HepG2 (cell line): ENCODE results near the gene COL26A1. TPM values are rescaled to one million over a fixed set of nuclear protein-coding genes. Genes with fewer than 3 reads are reported as not detected.

Source experiments
- ATAC-seq: fragments of 200-7000 bp; cut with Tn5 transposase; 3 replicates; pipeline ENCODE4 v1.9.1; 2020; ENCODE audit warnings: mild to moderate bottlenecking, moderate library complexity
- BruUV-seq: library from RNA; stranded (reverse); fragments of 400-500 nt; replicated peaks from 2 replicates; lab custom pipeline; 2021; lab: Mats Ljungman, UMichigan
- CTCF ChIA-PET: fragments of 300-600 bp; formaldehyde crosslinking; extraction: SDS; loops from one replicate; lab custom pipeline; 2021; ENCODE audit warnings: low total read pairs, inconsistent platforms, low intra/inter-chr PET ratio; lab: Yijun Ruan, JAX
- POLR2A ChIA-PET: fragments of 350-600 bp; sonication (Branson Sonifier 250); formaldehyde crosslinking; loops from one replicate; lab custom pipeline; 2020; ENCODE audit warnings: antibody characterized with exemption, inconsistent platforms; lab: Yijun Ruan, JAX
- DNase-seq: peaks from one replicate; pipeline ENCODE4 v3.0.0-alpha.2; 2015; ENCODE audit warnings: low spot score
- FAIRE-seq: peaks from 3 replicates; lab custom pipeline; 2011; peaks lifted over from hg19 to GRCh38; lab: Jason Lieb, UNC
- H2AFZ ChIP-seq: one replicate; pipeline ENCODE4 v1.6.1; 2011; ENCODE audit warnings: low read length, inconsistent platforms
- H3K27ac ChIP-seq: fragments of 300-600 bp; 3 replicates; pipeline ENCODE4 v1.8.0; 2011; ENCODE audit warnings: mixed run types, mild to moderate bottlenecking, mixed read lengths, low read length, inconsistent platforms; ENCODE audit not compliant: insufficient read depth; ENCODE audit errors: extremely low read length
- H3K27me3 ChIP-seq, 2 experiments: fragments of 200-600 bp in 1 of 2; 2 replicates in 1 of 2; 3 replicates in 1 of 2; pipeline versions ENCODE4 v1.6.0 to v1.8.0; 2011; ENCODE audit warnings: low read length in 2 of 2, mild to moderate bottlenecking in 2 of 2, moderate library complexity in 2 of 2, inconsistent platforms in 1 of 2; ENCODE audit not compliant: insufficient read depth in 2 of 2, control insufficient read depth in 1 of 2
- H3K36me3 ChIP-seq, 2 experiments: fragments of 200-600 bp in 1 of 2; replicated peaks in 1 of 2; 2 replicates in 1 of 2; 3 replicates in 1 of 2; pipeline versions ENCODE4 v1.5.1 to v1.8.0; 2011; ENCODE audit warnings: low read length in 2 of 2, inconsistent platforms in 1 of 2; ENCODE audit not compliant: insufficient read depth in 2 of 2, control insufficient read depth in 1 of 2
- H3K4me1 ChIP-seq: 2 replicates; pipeline ENCODE4 v1.5.1; 2012; ENCODE audit warnings: low read length, inconsistent platforms; ENCODE audit not compliant: insufficient read depth
- H3K4me2 ChIP-seq: 2 replicates; pipeline ENCODE4 v1.6.0; 2011; ENCODE audit warnings: low read depth, low read length, inconsistent platforms
- H3K4me3 ChIP-seq, 3 experiments: fragments of 200-600 bp in 1 of 3; sonication (generic), shearing (Covaris generic) in 1 of 3; replicated peaks in 1 of 3; 2 replicates each; pipeline ENCODE4 v1.5.1; 2011 to 2016; ENCODE audit warnings: low read length in 3 of 3, inconsistent platforms in 2 of 3, low read depth in 2 of 3, mild to moderate bottlenecking in 2 of 3, control low read depth in 1 of 3, mixed read lengths in 1 of 3; ENCODE audit not compliant: insufficient read depth in 1 of 3
- H3K79me2 ChIP-seq: one replicate; pipeline ENCODE4 v1.6.1; 2011; ENCODE audit warnings: low read length, inconsistent platforms; ENCODE audit not compliant: insufficient read depth
- H3K9ac ChIP-seq: 2 replicates; pipeline ENCODE4 v1.6.0; 2011; ENCODE audit warnings: mild to moderate bottlenecking, low read depth, low read length, inconsistent platforms; ENCODE audit not compliant: insufficient read depth
- H3K9me3 ChIP-seq: 2 replicates; pipeline ENCODE4 v1.5.1; 2012; ENCODE audit warnings: mild to moderate bottlenecking, low read length
- H4K20me1 ChIP-seq: 2 replicates; pipeline ENCODE4 v1.6.0; 2011; ENCODE audit warnings: inconsistent platforms, mild to moderate bottlenecking, low read length, moderate library complexity; ENCODE audit not compliant: insufficient read depth
- ELF4 ChIP-seq: sonication (generic); formaldehyde crosslinking; IDR thresholded peaks from 2 replicates; pipeline ENCODE4 v1.5.0; 2020; ENCODE audit warnings: missing genetic modification reagents, mild to moderate bottlenecking, moderate library complexity, borderline replicate concordance
- GATA4 ChIP-seq: sonication (generic); IDR thresholded peaks from 2 replicates; pipeline ENCODE4 v1.6.1; 2016; ENCODE audit warnings: antibody characterized with exemption, low read depth, borderline replicate concordance
- MTA1 ChIP-seq: sonication (generic); formaldehyde crosslinking; IDR thresholded peaks from 2 replicates; pipeline ENCODE4 v1.4.0; 2020; ENCODE audit warnings: missing genetic modification reagents, mild to moderate bottlenecking, borderline replicate concordance
- NBN ChIP-seq: fragments of 450-650 bp; conservative IDR thresholded peaks from 2 replicates; pipeline ENCODE4 v1.6.1; 2017
- NCOR1 ChIP-seq: fragments of 200-600 bp; sonication (generic); IDR thresholded peaks from 2 replicates; pipeline ENCODE4 v1.7.0; 2017; ENCODE audit warnings: antibody characterized with exemption, low read length, borderline replicate concordance
- NFRKB ChIP-seq: fragments of 450-650 bp; IDR thresholded peaks from 2 replicates; pipeline ENCODE4 v1.6.1; 2017
- PITX1 ChIP-seq: sonication (generic); formaldehyde crosslinking; IDR thresholded peaks from 2 replicates; pipeline ENCODE4 v1.5.1; 2020; ENCODE audit warnings: mild to moderate bottlenecking, missing genetic modification reagents
- RFX5 ChIP-seq: IDR thresholded peaks from 2 replicates; pipeline ENCODE4 v1.6.1; 2011; ENCODE audit warnings: low read depth, low read length, improper control_type of control experiment
- SRSF1 ChIP-seq: fragments of 200-400 bp; formaldehyde crosslinking; optimal IDR thresholded peaks from 2 replicates; pipeline ENCODE3; 2017; ENCODE audit warnings: mild to moderate bottlenecking, low read depth, low read length, moderate library complexity
- SSRP1 ChIP-seq: IDR thresholded peaks from 2 replicates; pipeline ENCODE4 v1.6.1; 2016; ENCODE audit warnings: control low read depth
- TBL1XR1 ChIP-seq: fragments of 150-350 bp; IDR thresholded peaks from 2 replicates; pipeline ENCODE4 v1.6.1; 2014; ENCODE audit warnings: borderline replicate concordance, low read length; ENCODE audit not compliant: partially characterized antibody
- ZFP36 ChIP-seq: fragments of 150-350 bp; IDR thresholded peaks from 2 replicates; pipeline ENCODE4 v1.6.1; 2018; ENCODE audit warnings: borderline replicate concordance, low read length, low read depth; ENCODE audit not compliant: partially characterized antibody
- ZNF317 ChIP-seq: sonication (generic); formaldehyde crosslinking; IDR thresholded peaks from 2 replicates; pipeline ENCODE4 v1.5.0; 2020; ENCODE audit warnings: mild to moderate bottlenecking, missing genetic modification reagents
- ZNF546 ChIP-seq: sonication (generic); formaldehyde crosslinking; conservative IDR thresholded peaks from 2 replicates; pipeline ENCODE4 v1.8.1; 2023; ENCODE audit warnings: mild to moderate bottlenecking, missing genetic modification reagents
- ZNF556 ChIP-seq: sonication (generic); formaldehyde crosslinking; IDR thresholded peaks from 2 replicates; pipeline ENCODE4 v1.4.0; 2020; ENCODE audit warnings: mild to moderate bottlenecking, missing genetic modification reagents, borderline replicate concordance
- ZNF672 ChIP-seq: sonication (generic); formaldehyde crosslinking; IDR thresholded peaks from 2 replicates; pipeline ENCODE4 v1.8.1; 2022; ENCODE audit warnings: missing genetic modification reagents
- ZNF7 ChIP-seq: IDR thresholded peaks from 2 replicates; pipeline ENCODE4 v1.6.1; 2016; ENCODE audit warnings: missing biosample characterization, missing genetic modification reagents
- ZNF777 ChIP-seq: sonication (generic); formaldehyde crosslinking; IDR thresholded peaks from 2 replicates; pipeline ENCODE4 v1.4.0; 2020; ENCODE audit warnings: missing genetic modification reagents
- ZNF883 ChIP-seq: sonication (generic); formaldehyde crosslinking; IDR thresholded peaks from 2 replicates; pipeline ENCODE4 v1.5.1; 2020; ENCODE audit warnings: mild to moderate bottlenecking, missing genetic modification reagents; ENCODE audit errors: not compliant biosample characterization
- WGBS: methylation state at CpG from one replicate; pipeline ENCODE4 v1.1.6; 2017; ENCODE audit warnings: low lambda C conversion rate; 5-methylcytosine and 5-hydroxymethylcytosine counted together
- in situ Hi-C: cut with HindIII; loops from 2 replicates; pipeline ENCODE4 v1.10.0; 2017; ENCODE audit warnings: low pct_unique_long_range_greater_than_20kb; ENCODE audit not compliant: extremely low pct_ligation_motif_present
- intact Hi-C: fragments of 100-400 bp; cut with micrococcal nuclease; formaldehyde crosslinking; loops from one replicate; pipeline ENCODE4 v1.10.0; 2022; ENCODE audit not compliant: unreplicated experiment
- polyA plus RNA-seq, 8 experiments: library from polyadenylated mRNA; depleted of rRNA in 3 of 8; stranded (reverse) in 7 of 8; unstranded in 1 of 8; fragments of >200 nt; fragmentation: Illumina TruSeq in 4 of 8; extraction: Trizol in 4 of 8; gene quantifications; 2 replicates each; pipeline versions ENCODE4 v1.2.1 to v1.2.3, GENCODE V29; 2011 to 2016; ENCODE audit warnings: low read depth in 4 of 8, missing spikeins in 1 of 8, mixed read lengths in 1 of 8; ENCODE audit not compliant: insufficient read depth in 1 of 8
- total RNA-seq, 5 experiments: library from RNA; depleted of rRNA; stranded (reverse); fragments of >200 nt; fragmentation: Illumina TruSeq; extraction: Trizol; gene quantifications; 2 replicates each; pipeline ENCODE4 v1.2.3, GENCODE V29; 2016; ENCODE audit warnings: low read depth in 1 of 5
- TF ChIP-seq, protein P1 (sequence below): sonication (generic); formaldehyde crosslinking; IDR thresholded peaks from 2 replicates; pipeline ENCODE4 v1.5.1; 2020; ENCODE audit warnings: mild to moderate bottlenecking, missing genetic modification reagents, moderate library complexity
- TF ChIP-seq, protein P2 (sequence below): sonication (generic); formaldehyde crosslinking; IDR thresholded peaks from 2 replicates; pipeline ENCODE4 v1.8.1; 2023; ENCODE audit warnings: mild to moderate bottlenecking, missing genetic modification reagents, borderline replicate concordance

Gene COL26A1
- total and polyA plus RNA-seq, 2 of the 13 experiments (the other 11 are each of a cell fraction or from before 2014, with no cell fraction given), result 7.8 to 9.2 TPM

DNA sequence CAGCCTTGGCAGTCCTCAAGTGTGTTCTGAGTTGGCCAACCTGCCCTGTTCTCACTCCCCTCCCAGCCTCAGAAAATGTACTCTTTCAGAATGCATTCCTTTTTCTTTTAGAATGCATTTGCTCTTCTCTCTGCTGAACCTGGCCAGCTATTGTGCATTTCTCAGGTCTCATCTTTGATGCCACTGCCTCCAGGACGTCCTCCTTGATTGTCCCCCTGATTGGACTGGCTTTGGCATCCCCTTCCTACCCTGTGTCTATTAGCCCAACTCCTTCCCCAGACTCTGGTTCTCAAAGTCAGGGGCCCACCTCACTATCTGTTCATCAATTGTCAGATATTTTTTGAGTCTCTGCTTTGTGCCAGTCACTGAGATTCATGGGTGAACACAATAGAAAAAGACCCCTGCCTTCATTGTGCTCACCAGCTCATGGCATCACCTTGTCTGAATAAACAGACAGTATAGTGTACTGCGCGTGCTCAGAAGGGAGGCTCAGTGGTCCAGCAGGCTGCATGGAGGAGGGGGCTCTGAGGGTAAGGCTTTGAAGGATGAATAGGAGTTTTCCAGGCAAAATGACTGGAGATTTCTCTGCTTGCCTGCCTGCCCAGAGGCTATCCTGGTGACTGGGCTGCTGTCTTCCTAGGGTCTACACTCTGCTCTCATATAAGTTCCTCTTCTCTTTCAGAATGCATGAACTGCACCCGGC is 169.9 kb downstream of the COL26A1 start (continued):
- TF ChIP-seq, protein P1, sequence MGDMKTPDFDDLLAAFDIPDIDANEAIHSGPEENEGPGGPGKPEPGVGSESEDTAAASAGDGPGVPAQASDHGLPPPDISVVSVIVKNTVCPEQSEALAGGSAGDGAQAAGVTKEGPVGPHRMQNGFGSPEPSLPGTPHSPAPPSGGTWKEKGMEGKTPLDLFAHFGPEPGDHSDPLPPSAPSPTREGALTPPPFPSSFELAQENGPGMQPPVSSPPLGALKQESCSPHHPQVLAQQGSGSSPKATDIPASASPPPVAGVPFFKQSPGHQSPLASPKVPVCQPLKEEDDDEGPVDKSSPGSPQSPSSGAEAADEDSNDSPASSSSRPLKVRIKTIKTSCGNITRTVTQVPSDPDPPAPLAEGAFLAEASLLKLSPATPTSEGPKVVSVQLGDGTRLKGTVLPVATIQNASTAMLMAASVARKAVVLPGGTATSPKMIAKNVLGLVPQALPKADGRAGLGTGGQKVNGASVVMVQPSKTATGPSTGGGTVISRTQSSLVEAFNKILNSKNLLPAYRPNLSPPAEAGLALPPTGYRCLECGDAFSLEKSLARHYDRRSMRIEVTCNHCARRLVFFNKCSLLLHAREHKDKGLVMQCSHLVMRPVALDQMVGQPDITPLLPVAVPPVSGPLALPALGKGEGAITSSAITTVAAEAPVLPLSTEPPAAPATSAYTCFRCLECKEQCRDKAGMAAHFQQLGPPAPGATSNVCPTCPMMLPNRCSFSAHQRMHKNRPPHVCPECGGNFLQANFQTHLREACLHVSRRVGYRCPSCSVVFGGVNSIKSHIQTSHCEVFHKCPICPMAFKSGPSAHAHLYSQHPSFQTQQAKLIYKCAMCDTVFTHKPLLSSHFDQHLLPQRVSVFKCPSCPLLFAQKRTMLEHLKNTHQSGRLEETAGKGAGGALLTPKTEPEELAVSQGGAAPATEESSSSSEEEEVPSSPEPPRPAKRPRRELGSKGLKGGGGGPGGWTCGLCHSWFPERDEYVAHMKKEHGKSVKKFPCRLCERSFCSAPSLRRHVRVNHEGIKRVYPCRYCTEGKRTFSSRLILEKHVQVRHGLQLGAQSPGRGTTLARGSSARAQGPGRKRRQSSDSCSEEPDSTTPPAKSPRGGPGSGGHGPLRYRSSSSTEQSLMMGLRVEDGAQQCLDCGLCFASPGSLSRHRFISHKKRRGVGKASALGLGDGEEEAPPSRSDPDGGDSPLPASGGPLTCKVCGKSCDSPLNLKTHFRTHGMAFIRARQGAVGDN (CRISPR knock-in tag), result no peak
- TF ChIP-seq ZNF556 (CRISPR knock-in tag) (no peak), ZNF777 (no peak), NBN (no peak), ZNF546 (CRISPR knock-in tag) (no peak), ZNF883 (CRISPR knock-in tag) (no peak)

DNA sequence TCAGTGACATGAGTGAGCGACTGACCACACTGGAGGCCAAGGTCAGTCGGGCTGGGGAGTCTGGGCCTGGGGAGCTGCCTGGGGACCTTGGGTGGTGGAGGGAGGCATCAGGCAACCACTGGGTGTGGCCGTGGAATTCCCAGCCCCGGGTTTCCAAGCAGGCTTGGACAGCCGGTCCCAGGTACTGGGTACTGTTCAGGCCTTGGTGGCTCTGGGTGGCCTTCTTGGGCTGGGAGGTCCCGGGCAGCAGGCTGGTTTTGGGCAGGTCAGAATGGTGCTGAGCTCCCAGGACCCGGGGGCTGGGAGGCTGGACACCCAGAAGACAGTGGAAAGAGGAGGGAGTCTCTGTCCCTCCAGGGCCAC is 170.4 kb downstream of the COL26A1 start:
- Histone ChIP-seq H3K4me1 (peaks cover 35% of the 10 kb centered on the region), H3K79me2 (no peaks in the 10 kb centered on the region), H3K36me3 (no peaks in the 10 kb centered on the region), H4K20me1 (no peaks in the 10 kb centered on the region), H2AFZ (no peak overlapping the region), H3K27me3 (no peaks in the 10 kb centered on the region), H3K9me3 (no peaks in the 10 kb centered on the region), H3K4me2 (no peak overlapping the region), H3K27ac (no peak overlapping the region), H3K9ac (no peak overlapping the region), H3K4me3 (no peak overlapping the region)
- ATAC-seq (no peak), FAIRE-seq (no peak), DNase-seq (no peak)
- TF ChIP-seq TBL1XR1, result no peak
- no peak for TF ChIP-seq ZNF317 (CRISPR knock-in tag)
- no peak for TF ChIP-seq RFX5
- no peak for TF ChIP-seq SRSF1
- no peak for TF ChIP-seq ELF4 (CRISPR knock-in tag)
- TF ChIP-seq, protein P2, sequence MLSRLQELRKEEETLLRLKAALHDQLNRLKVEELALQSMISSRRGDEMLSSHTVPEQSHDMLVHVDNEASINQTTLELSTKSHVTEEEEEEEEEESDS (CRISPR knock-in tag), result no peak
- TF ChIP-seq ZFP36, result no peak
- TF ChIP-seq ZNF7 (CRISPR knock-in tag), result no peak
- TF ChIP-seq SSRP1 (CRISPR knock-in tag), result no peak
- no peak for TF ChIP-seq NCOR1
- TF ChIP-seq PITX1 (CRISPR knock-in tag), result no peak
- no peak for TF ChIP-seq MTA1 (CRISPR knock-in tag)
- no peak for TF ChIP-seq GATA4
- TF ChIP-seq NFRKB, result no peak
- no peak for TF ChIP-seq ZNF672 (CRISPR knock-in tag)
- intact Hi-C loops, result no loop called here
- CTCF ChIA-PET, result no interaction called here
- WGBS, result 80% methylated on average over 1 of the region's 7 CpGs
- POLR2A ChIA-PET, result no interaction called here
- in situ Hi-C loops, result no loop called here
- no TSS peak for BruUV-seq
